Liver (tissue), 9 donors: ENCODE data around the gene KIF1A. TPM values are rescaled to one million over a fixed set of nuclear protein-coding genes. Genes with fewer than 3 reads are reported as not detected.

Experiments
- DNase-seq: peaks from one replicate; pipeline ENCODE4 v3.0.0-alpha.2; 2017; ENCODE audit warnings: low spot score
- H3K27ac ChIP-seq, 2 donors: one replicate each; pipeline ENCODE4 v1.7.0; 2013; ENCODE audit warnings: inconsistent platforms in 2 of 2, low read length in 2 of 2, control low read depth in 1 of 2, low read depth in 1 of 2, mild to moderate bottlenecking in 1 of 2
- H3K27me3 ChIP-seq, 4 donors: one replicate each; pipeline versions ENCODE4 v1.6.1 to v1.7.0; 2013; ENCODE audit warnings: low read length in 3 of 4, inconsistent platforms in 1 of 4, mild to moderate bottlenecking in 1 of 4, moderate library complexity in 1 of 4; ENCODE audit not compliant: control insufficient read depth in 4 of 4, insufficient read depth in 4 of 4
- H3K36me3 ChIP-seq, 4 donors: one replicate each; pipeline versions ENCODE4 v1.6.1 to v1.7.0; 2013; ENCODE audit warnings: low read length in 3 of 4, mild to moderate bottlenecking in 3 of 4, low read depth in 1 of 4, moderate library complexity in 1 of 4; ENCODE audit not compliant: control insufficient read depth in 4 of 4, insufficient read depth in 3 of 4
- H3K4me1 ChIP-seq, 4 donors: one replicate each; pipeline versions ENCODE4 v1.6.1 to v1.7.0; 2013; ENCODE audit warnings: low read length in 3 of 4, mild to moderate bottlenecking in 3 of 4, moderate library complexity in 1 of 4; ENCODE audit not compliant: control insufficient read depth in 4 of 4, insufficient read depth in 4 of 4
- H3K4me3 ChIP-seq, 3 donors: one replicate each; pipeline versions ENCODE4 v1.6.1 to v1.7.0; 2013; ENCODE audit warnings: low read length in 3 of 3, control low read depth in 1 of 3, low read depth in 1 of 3, mild to moderate bottlenecking in 1 of 3
- H3K9ac ChIP-seq, 2 donors: one replicate each; pipeline ENCODE4 v1.7.0; 2013; ENCODE audit warnings: low read length in 2 of 2, mild to moderate bottlenecking in 2 of 2, moderate library complexity in 2 of 2, control low read depth in 1 of 2, low read depth in 1 of 2
- H3K9me3 ChIP-seq, 4 donors: one replicate each; pipeline versions ENCODE4 v1.6.1 to v1.7.0; 2013; ENCODE audit warnings: low read length in 3 of 4; ENCODE audit not compliant: control insufficient read depth in 4 of 4
- EGR1 ChIP-seq, 2 donors: IDR thresholded peaks; 2 replicates each; pipeline ENCODE4 v1.6.1; 2016 to 2018; ENCODE audit warnings: antibody characterized with exemption in 2 of 2, low read depth in 2 of 2
- FOXA1 ChIP-seq: IDR thresholded peaks from 2 replicates; pipeline ENCODE4 v1.6.1; 2016; ENCODE audit warnings: antibody characterized with exemption
- FOXA2 ChIP-seq: IDR thresholded peaks from 2 replicates; pipeline ENCODE4 v1.6.1; 2016; ENCODE audit warnings: antibody characterized with exemption
- GABPA ChIP-seq, 2 donors: IDR thresholded peaks in 1 of 2; conservative IDR thresholded peaks in 1 of 2; 2 replicates each; pipeline ENCODE4 v1.6.1; 2016; ENCODE audit warnings: antibody characterized with exemption in 2 of 2, mild to moderate bottlenecking in 1 of 2, moderate library complexity in 1 of 2
- HNF4A ChIP-seq, 2 donors: conservative IDR thresholded peaks; 2 replicates each; pipeline ENCODE4 v1.6.1; 2016; ENCODE audit warnings: antibody characterized with exemption in 2 of 2, mild to moderate bottlenecking in 2 of 2
- JUND ChIP-seq, 2 donors: IDR thresholded peaks; 2 replicates each; pipeline ENCODE4 v1.6.1; 2016; ENCODE audit warnings: antibody characterized with exemption in 2 of 2
- NR2F2 ChIP-seq: IDR thresholded peaks from 2 replicates; pipeline ENCODE4 v1.6.1; 2016; ENCODE audit warnings: antibody characterized with exemption
- RAD21 ChIP-seq, 2 donors: IDR thresholded peaks; 2 replicates each; pipeline ENCODE4 v1.6.1; 2016; ENCODE audit warnings: antibody characterized with exemption in 2 of 2, mild to moderate bottlenecking in 2 of 2
- RXRA ChIP-seq, 2 donors: IDR thresholded peaks; 2 replicates each; pipeline ENCODE4 v1.6.1; 2017 to 2018; ENCODE audit warnings: antibody characterized with exemption in 2 of 2, mild to moderate bottlenecking in 1 of 2
- SP1 ChIP-seq: IDR thresholded peaks from 2 replicates; pipeline ENCODE4 v1.6.1; 2018; ENCODE audit warnings: antibody characterized with exemption, mild to moderate bottlenecking
- TAF1 ChIP-seq: conservative IDR thresholded peaks from 2 replicates; pipeline ENCODE4 v1.6.1; 2016; ENCODE audit warnings: antibody characterized with exemption, mild to moderate bottlenecking
- YY1 ChIP-seq: IDR thresholded peaks from 2 replicates; pipeline ENCODE4 v1.6.1; 2016; ENCODE audit warnings: antibody characterized with exemption, mild to moderate bottlenecking
- WGBS: extraction: QIAGEN DNeasy Blood & Tissue Kit; methylation state at CpG from one replicate; pipeline ENCODE4 v1.1.7; 2013; 5-methylcytosine and 5-hydroxymethylcytosine counted together
- polyA plus RNA-seq, 2 donors: library from polyadenylated mRNA; stranded (reverse) in 1 of 2; unstranded in 1 of 2; fragments of 200-250 nt in 1 of 2; fragments of >200 nt in 1 of 2; fragmentation: Nextera tagmentation in 1 of 2; extraction: Ambion mirVana in 1 of 2; gene quantifications; one replicate each; pipeline versions ENCODE4 v1.2.1 to v1.2.3, GENCODE V29; 2013 to 2015
- total RNA-seq, 2 donors: library from RNA; depleted of rRNA; stranded (reverse); fragments of >200 nt; gene quantifications; one replicate each; pipeline ENCODE4 v1.2.3, GENCODE V29; 2014
- TF ChIP-seq, protein P1 (sequence below): IDR thresholded peaks from 2 replicates; pipeline ENCODE4 v1.6.1; 2016; ENCODE audit warnings: antibody characterized with exemption
- TF ChIP-seq, protein P2 (sequence below): IDR thresholded peaks from 2 replicates; pipeline ENCODE4 v1.6.1; 2016; ENCODE audit warnings: antibody characterized with exemption
- TF ChIP-seq, protein P3 (sequence below): IDR thresholded peaks from 2 replicates; pipeline ENCODE4 v1.6.1; 2016; ENCODE audit warnings: antibody characterized with exemption, mild to moderate bottlenecking
- TF ChIP-seq, protein P4 (sequence below): IDR thresholded peaks from 2 replicates; pipeline ENCODE4 v1.6.1; 2016; ENCODE audit warnings: antibody characterized with exemption
- donor health status: healthy.
- donor health status: healthy.
- donor health status: healthy.
- donor health status: healthy.
- donor health status: healthy.

KIF1A gene
- total and polyA plus RNA-seq, 4 donors = 0.03 to 0.21 (median 0.11) TPM

DNA sequence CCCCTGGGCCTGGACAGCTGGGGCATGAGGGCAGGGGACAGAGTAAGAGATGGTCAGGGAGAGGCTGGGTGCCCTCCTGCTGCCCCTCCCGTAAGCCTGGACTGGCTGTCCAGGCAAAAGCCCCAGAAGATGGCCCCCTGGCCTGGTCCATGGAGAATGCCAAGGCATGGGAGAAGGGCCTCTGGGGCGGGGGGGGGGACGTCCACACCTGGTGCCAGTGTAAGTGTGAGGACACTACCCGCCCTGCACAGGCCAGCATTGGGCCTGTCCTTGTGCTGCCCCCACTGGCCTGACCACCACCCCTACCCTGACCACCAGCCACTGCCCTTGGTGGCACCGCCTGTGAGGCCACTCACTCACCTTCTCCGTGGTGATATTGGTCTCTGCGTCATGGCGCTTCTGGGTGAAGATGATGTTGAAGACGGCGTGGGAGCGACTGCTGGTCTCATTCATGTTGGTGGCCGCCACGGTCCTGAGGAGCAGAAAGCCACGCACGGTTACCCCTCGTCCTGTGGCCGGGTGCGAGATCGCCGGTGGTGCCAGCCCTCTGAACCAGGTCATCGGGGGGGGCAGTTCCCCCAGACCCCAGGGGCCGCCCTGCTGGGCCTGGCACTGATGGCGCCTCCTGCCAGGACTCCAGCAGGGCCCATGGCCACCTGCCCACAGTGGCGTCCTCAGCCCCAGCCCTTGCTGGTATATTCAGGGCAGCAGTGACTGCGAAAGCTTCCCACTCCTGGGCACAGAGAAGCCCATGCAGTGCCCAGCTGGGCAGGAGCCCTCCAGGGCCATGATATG is 35.2 kb downstream of the KIF1A start:
- no peaks in the 10 kb centered on the region for H3K27me3 ChIP-seq
- TF ChIP-seq HNF4A (conservative IDR thresholded peaks at IDR 0.05) (no peak), RXRA (IDR thresholded peaks at IDR 0.05) (no peak), FOXA2 (no peak), JUND (IDR thresholded peaks at IDR 0.05) (no peak), NR2F2 (no peak), TAF1 (no peak), FOXA1 (no peak), EGR1 (IDR thresholded peaks at IDR 0.05; ENCODE audit: low read depth in 2 of 2) (no peak), SP1 (no peak), GABPA (IDR thresholded peaks at IDR 0.05 in 1 of 2, conservative IDR thresholded peaks at IDR 0.05 in 1 of 2) (no peak), RAD21 (IDR thresholded peaks at IDR 0.05) (no peak), YY1 (no peak)
- TF ChIP-seq, protein P1, sequence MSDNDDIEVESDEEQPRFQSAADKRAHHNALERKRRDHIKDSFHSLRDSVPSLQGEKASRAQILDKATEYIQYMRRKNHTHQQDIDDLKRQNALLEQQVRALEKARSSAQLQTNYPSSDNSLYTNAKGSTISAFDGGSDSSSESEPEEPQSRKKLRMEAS = no peak
- TF ChIP-seq, protein P2, sequence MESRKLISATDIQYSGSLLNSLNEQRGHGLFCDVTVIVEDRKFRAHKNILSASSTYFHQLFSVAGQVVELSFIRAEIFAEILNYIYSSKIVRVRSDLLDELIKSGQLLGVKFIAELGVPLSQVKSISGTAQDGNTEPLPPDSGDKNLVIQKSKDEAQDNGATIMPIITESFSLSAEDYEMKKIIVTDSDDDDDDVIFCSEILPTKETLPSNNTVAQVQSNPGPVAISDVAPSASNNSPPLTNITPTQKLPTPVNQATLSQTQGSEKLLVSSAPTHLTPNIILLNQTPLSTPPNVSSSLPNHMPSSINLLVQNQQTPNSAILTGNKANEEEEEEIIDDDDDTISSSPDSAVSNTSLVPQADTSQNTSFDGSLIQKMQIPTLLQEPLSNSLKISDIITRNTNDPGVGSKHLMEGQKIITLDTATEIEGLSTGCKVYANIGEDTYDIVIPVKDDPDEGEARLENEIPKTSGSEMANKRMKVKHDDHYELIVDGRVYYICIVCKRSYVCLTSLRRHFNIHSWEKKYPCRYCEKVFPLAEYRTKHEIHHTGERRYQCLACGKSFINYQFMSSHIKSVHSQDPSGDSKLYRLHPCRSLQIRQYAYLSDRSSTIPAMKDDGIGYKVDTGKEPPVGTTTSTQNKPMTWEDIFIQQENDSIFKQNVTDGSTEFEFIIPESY = no peak
- TF ChIP-seq, protein P3, sequence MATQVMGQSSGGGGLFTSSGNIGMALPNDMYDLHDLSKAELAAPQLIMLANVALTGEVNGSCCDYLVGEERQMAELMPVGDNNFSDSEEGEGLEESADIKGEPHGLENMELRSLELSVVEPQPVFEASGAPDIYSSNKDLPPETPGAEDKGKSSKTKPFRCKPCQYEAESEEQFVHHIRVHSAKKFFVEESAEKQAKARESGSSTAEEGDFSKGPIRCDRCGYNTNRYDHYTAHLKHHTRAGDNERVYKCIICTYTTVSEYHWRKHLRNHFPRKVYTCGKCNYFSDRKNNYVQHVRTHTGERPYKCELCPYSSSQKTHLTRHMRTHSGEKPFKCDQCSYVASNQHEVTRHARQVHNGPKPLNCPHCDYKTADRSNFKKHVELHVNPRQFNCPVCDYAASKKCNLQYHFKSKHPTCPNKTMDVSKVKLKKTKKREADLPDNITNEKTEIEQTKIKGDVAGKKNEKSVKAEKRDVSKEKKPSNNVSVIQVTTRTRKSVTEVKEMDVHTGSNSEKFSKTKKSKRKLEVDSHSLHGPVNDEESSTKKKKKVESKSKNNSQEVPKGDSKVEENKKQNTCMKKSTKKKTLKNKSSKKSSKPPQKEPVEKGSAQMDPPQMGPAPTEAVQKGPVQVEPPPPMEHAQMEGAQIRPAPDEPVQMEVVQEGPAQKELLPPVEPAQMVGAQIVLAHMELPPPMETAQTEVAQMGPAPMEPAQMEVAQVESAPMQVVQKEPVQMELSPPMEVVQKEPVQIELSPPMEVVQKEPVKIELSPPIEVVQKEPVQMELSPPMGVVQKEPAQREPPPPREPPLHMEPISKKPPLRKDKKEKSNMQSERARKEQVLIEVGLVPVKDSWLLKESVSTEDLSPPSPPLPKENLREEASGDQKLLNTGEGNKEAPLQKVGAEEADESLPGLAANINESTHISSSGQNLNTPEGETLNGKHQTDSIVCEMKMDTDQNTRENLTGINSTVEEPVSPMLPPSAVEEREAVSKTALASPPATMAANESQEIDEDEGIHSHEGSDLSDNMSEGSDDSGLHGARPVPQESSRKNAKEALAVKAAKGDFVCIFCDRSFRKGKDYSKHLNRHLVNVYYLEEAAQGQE = no peak
- no peaks in the 10 kb centered on the region for H3K36me3 ChIP-seq

DNA sequence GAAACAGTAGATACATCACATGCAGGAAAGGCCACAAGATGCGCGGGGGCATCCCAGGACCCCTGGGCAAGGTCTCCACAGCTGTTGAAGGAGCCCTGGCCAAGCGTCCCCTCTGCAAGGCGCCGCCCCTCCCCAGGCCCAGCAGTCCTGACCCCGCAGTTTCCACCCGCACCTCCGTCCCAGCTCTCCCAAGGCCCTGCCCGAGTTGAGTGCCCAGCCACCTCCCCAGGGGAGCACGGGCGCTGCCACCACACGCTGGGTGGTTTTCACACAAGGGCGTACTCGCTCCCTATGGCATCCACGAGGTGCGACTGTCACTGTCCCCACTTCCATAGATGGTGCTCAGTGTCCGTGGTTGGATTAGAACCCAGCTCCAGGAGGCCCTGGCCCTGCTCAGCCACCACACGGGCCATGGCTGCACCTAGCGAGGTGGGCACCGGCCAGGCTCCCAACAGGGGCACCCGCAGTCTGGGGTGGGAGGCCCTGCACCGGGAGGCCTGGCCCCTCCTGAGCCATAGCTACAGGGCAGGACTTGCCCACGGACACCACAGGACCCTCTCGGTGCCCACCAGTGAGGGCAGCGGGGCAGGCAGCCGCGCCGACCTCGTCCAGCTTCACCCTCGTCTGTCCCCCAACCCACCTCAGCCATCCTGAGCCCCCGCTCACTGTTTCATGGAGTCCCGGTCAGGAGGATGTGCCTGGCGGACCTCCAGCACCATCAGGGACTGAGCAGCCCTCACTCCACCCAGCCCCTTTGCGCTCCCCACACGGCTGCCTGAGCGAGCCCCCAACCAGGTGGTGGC is 36.0 kb downstream of the KIF1A start:
- Histone ChIP-seq H3K27me3 (no peaks in the 10 kb centered on the region), H3K27ac (no peak overlapping the region), H3K36me3 (no peaks in the 10 kb centered on the region), H3K4me3 (no peak overlapping the region), H3K9ac (no peak overlapping the region), H3K4me1 (no peaks in the 10 kb centered on the region), H3K9me3 (no peaks in the 10 kb centered on the region)
- 91% methylated on average over 36 of the region's 36 CpGs for WGBS
- DNase-seq = no peak
- no peak for TF ChIP-seq YY1
- no peak for TF ChIP-seq FOXA2
- no peak for TF ChIP-seq TAF1
- TF ChIP-seq, protein P4, sequence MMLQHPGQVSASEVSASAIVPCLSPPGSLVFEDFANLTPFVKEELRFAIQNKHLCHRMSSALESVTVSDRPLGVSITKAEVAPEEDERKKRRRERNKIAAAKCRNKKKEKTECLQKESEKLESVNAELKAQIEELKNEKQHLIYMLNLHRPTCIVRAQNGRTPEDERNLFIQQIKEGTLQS = no peak
- TF ChIP-seq, protein P2 = no peak
- TF ChIP-seq, protein P3 = no peak
- no peak for TF ChIP-seq SP1
- no peak for TF ChIP-seq JUND (IDR thresholded peaks at IDR 0.05)
- no peak for TF ChIP-seq HNF4A (conservative IDR thresholded peaks at IDR 0.05)
- TF ChIP-seq GABPA (IDR thresholded peaks at IDR 0.05 in 1 of 2, conservative IDR thresholded peaks at IDR 0.05 in 1 of 2) = no peak
- TF ChIP-seq RXRA (IDR thresholded peaks at IDR 0.05) = no peak

More for the DNA sequence above, 35.2 kb downstream of the KIF1A start:
- H3K9ac ChIP-seq = no peak overlapping the region
- no peaks in the 10 kb centered on the region for H3K4me1 ChIP-seq
- H3K4me3 ChIP-seq = no peak overlapping the region
- no peak overlapping the region for H3K27ac ChIP-seq
- H3K9me3 ChIP-seq = no peaks in the 10 kb centered on the region
- no peak for DNase-seq
- 94% methylated on average over 25 of the region's 25 CpGs for WGBS
